Mesothelial cell of epicardium (in vitro differentiated cells): ENCODE measurements around the gene MRPL2. TPM values are rescaled to one million over a fixed set of nuclear protein-coding genes. Genes with fewer than 3 reads are reported as not detected.
A peak's percentile ranks its signal among the peaks of the same experiment; 100 is the strongest.

ENCODE experiments used
- DNase-seq, 2 experiments: peaks; one replicate each; pipeline ENCODE4 v3.0.0; 2021; ENCODE audit warnings: low spot score in 2 of 2; ENCODE audit not compliant: unreplicated experiment in 2 of 2
- H3K27ac Mint-ChIP-seq: 2 replicates; pipeline ENCODE4 v1.8.0; 2021; ENCODE audit warnings: mixed read lengths
- H3K27me3 Mint-ChIP-seq: 2 replicates; pipeline ENCODE4 v1.8.0; 2021; ENCODE audit warnings: low read depth, mixed read lengths
- H3K36me3 Mint-ChIP-seq: 2 replicates; pipeline ENCODE4 v1.8.0; 2021; ENCODE audit warnings: mixed read lengths
- H3K4me1 Mint-ChIP-seq: 2 replicates; pipeline ENCODE4 v1.8.0; 2021; ENCODE audit warnings: mixed read lengths
- H3K4me3 Mint-ChIP-seq: 2 replicates; pipeline ENCODE4 v1.8.0; 2021; ENCODE audit warnings: mild to moderate bottlenecking, moderate library complexity, mixed read lengths
- H3K9me3 Mint-ChIP-seq: 2 replicates; pipeline ENCODE4 v1.8.0; 2021; ENCODE audit warnings: mixed read lengths
- CTCF ChIP-seq: fragments of 200-600 bp; sonication (generic); IDR thresholded peaks from one replicate; pipeline ENCODE4 v1.5.0; 2021; ENCODE audit warnings: antibody characterized with exemption; ENCODE audit not compliant: unreplicated experiment
- total RNA-seq: library from RNA; stranded (reverse); gene quantifications from 3 replicates; pipeline ENCODE4 v1.2.1, GENCODE V29; 2021

The MRPL2 gene
- total RNA-seq, 1 donor from 2014 or later: 54.9 TPM

GRCh38 chr6:43078691-43079090, 19.5 kb upstream of the MRPL2 start:
- Mint-ChIP-seq H3K4me3 (peak overlapping the region; percentile 86), H3K27me3 (no peaks in the 10 kb centered on the region), H3K27ac (peak overlapping the region; percentile 54), H3K36me3 (peaks cover 5% of the 10 kb centered on the region), H3K9me3 (no peaks in the 10 kb centered on the region), H3K4me1 (peaks cover 47% of the 10 kb centered on the region)
- no peak for TF ChIP-seq CTCF
- no peak for DNase-seq

GRCh38 chr6:43077981-43078511, 18.8 kb upstream of the MRPL2 start:
- Mint-ChIP-seq H3K36me3 (peaks cover 6% of the 10 kb centered on the region), H3K4me1 (peaks cover 46% of the 10 kb centered on the region), H3K27me3 (no peaks in the 10 kb centered on the region), H3K9me3 (no peaks in the 10 kb centered on the region), H3K4me3 (peak overlapping the region; percentile 86), H3K27ac (peak overlapping the region; percentile 54)
- DNase-seq: no peak
- no peak for TF ChIP-seq CTCF

GRCh38 chr6:43077333-43077809, 18.1 kb upstream of the MRPL2 start:
- Mint-ChIP-seq H3K27me3 (no peaks in the 10 kb centered on the region), H3K4me1 (peaks cover 42% of the 10 kb centered on the region)

GRCh38 chr6:43076464-43077332, 17.5 kb upstream of the MRPL2 start:
- H3K27me3 Mint-ChIP-seq: no peaks in the 10 kb centered on the region
- H3K4me3 Mint-ChIP-seq: peak overlapping the region; percentile 86
- H3K27ac Mint-ChIP-seq: peak overlapping the region; percentile 54
- peaks cover 42% of the 10 kb centered on the region for H3K4me1 Mint-ChIP-seq
- no peak for TF ChIP-seq CTCF
- DNase-seq: peak; percentile 34 to 70
- H3K36me3 Mint-ChIP-seq: peaks cover 17% of the 10 kb centered on the region
- H3K9me3 Mint-ChIP-seq: no peaks in the 10 kb centered on the region

More at GRCh38 chr6:43077333-43077809, 18.1 kb upstream of the MRPL2 start:
- H3K4me3 Mint-ChIP-seq: peak overlapping the region; percentile 86
- peaks cover 12% of the 10 kb centered on the region for H3K36me3 Mint-ChIP-seq
- peak overlapping the region; percentile 54 for H3K27ac Mint-ChIP-seq
- DNase-seq: no peak
- no peaks in the 10 kb centered on the region for H3K9me3 Mint-ChIP-seq
- no peak for TF ChIP-seq CTCF

- DNase-seq: peak; percentile 89
Measured at GRCh38 chr6:43075670-43076463, 16.6 kb upstream of the MRPL2 start, which contains the start of gene PTK7. Gene PTK7 (plus strand): TSS chr6:43076314. CDS start chr6:43076489, 175 bp downstream.

More at GRCh38 chr6:43075670-43076463, 16.6 kb upstream of the MRPL2 start, which contains the start of gene PTK7:
- Mint-ChIP-seq H3K36me3 (peaks cover 14% of the 10 kb centered on the region), H3K27me3 (no peaks in the 10 kb centered on the region), H3K4me1 (peaks cover 42% of the 10 kb centered on the region), H3K27ac (peak within 1 kb of the TSS; percentile 92), H3K4me3 (peak within 1 kb of the TSS; percentile 86), H3K9me3 (no peaks in the 10 kb centered on the region)
- TF ChIP-seq CTCF: no peak
